AML-193 (cell line): ENCODE data around the gene SNX20.

Experiments
- DNase-seq, 2 experiments: peaks; one replicate each; lab custom pipeline; 2025; lab: John Stamatoyannopoulos, UW

SNX20 gene

GRCh38 chr16:50659806-50660205 is 21.3 kb downstream of the SNX20 start:
- DNase-seq: no peak

GRCh38 chr16:50657241-50657640 is 23.9 kb downstream of the SNX20 start:
- DNase-seq: no peak

DNA sequence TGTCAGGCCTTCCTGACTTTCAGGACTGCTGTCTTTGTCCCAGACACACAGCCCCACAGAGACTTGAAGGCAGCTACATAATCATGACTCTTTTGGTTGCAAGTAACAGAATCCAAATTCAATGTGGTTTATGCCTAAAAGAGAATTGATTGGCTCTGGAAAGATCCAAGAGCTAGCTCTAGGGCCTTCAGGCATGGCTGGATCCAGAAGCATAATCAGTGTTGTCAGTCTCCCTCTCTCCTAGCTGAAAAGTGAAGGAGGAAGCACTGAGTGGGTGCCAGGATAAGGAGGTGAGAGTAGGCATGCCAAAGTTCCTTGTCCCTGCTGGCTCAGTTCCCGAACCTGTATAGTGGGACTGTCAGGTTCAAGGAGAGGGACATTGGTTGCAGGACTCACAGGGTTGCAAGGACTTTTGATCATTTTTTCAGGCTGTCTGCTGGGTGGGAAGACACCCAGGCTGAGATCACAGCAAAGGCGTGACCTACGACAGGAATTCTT is 25.5 kb downstream of the SNX20 start:
- DNase-seq: no peak

- no peak for DNase-seq
Measured at GRCh38 chr16:50653633-50654519, 27.2 kb downstream of the SNX20 start.

GRCh38 chr16:50652836-50653425 is 28.2 kb downstream of the SNX20 start:
- no peak for DNase-seq

GRCh38 chr16:50651835-50652438 is 29.2 kb downstream of the SNX20 start:
- DNase-seq: no peak

- no peak for DNase-seq
Measured at GRCh38 chr16:50646345-50646744, 34.8 kb downstream of the SNX20 start.

- no peak for DNase-seq
Measured at GRCh38 chr16:50645563-50646220, 35.4 kb downstream of the SNX20 start.

- peak in 1 of 2 experiments; percentile 6 for DNase-seq
Measured at GRCh38 chr16:50644729-50645128, 36.4 kb downstream of the SNX20 start.

GRCh38 chr16:50644245-50644644 is 36.9 kb downstream of the SNX20 start:
- DNase-seq: no peak

GRCh38 chr16:50643192-50643591 is 37.9 kb downstream of the SNX20 start:
- DNase-seq: no peak

- no peak for DNase-seq
Measured at GRCh38 chr16:50642349-50642748, 38.8 kb downstream of the SNX20 start.

DNA sequence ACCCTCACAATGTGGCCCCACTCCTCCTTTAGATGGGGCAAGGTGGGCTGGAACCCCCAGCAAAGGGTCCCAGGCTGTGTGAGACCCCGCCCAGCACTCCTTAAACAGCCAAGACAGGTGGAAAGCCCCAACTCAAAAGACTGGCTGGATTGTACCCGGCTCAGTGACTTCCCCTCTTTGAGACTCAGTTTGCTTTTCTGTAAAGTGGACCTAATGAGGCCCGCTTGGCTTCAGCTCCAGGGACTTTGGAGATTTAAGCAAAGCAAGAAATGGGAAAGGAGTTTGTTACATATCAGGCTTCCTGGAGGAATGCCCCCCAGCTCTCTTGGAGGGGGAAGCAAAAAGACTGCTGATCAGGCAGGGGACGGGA is 39.3 kb downstream of the SNX20 start:
- DNase-seq: no peak

- DNase-seq: no peak
Measured at GRCh38 chr16:50640919-50641817, 39.9 kb downstream of the SNX20 start.

DNA sequence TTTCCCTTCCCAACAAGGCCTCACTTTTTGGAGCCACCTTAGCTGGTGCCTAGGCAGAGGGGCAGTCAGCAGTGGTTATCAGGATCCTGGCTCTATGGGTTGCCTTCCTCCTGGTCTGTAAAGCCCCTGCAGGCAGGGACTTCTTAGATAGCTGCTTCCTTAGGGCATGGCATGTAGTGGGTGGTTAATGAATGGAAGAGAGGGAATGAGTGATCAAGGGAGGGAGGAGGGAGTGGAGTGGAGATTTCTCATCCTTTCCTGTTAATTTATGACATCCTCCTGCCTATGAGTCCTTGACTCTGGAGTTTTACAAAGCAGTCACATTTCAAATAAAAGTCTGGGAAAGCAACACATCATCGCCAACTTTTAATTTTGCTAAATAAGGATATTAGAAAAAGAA is 40.7 kb downstream of the SNX20 start:
- no peak for DNase-seq

DNA sequence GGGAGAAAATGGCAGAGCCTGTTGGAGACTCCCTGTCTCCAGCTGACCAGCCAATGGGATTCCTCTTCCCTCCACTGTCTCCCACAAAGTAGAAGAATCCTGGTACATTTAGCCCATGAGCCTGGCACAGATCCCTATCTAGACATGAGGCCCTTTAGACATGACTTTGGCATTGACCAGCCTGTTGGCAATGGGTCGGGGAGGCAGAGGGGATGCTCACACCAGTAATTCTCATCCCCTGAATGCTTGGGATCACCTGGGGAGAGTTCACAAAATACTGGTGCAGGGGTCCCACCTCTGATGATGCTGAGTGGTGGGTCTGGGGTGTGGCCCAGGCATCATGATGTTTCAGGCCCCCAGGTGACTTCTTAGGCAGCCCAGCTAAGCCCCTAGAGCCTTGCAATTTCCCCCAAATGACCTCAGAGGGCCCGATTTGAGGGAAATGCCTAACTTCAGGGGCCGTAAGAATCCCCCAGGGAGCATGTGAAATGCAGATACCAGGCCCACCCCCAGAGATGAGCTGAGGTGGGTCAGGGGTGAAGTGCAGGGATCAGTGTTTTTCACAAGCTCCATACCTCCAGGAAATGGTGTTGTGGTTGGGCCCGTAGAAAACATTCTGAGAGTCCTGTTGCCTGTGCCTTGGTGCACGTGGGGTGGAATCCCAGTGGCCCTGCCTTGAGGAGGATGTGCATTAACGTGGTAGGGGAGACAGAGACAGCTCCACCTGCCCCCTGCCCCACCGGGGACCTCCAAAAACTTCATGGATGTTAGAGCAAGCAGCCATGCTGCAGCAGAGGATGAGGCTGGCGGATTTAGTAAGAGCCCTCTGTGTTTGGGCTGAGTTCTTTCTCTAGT is 42.1 kb downstream of the SNX20 start:
- DNase-seq: no peak

- DNase-seq: no peak
Measured at GRCh38 chr16:50637716-50638602, 43.2 kb downstream of the SNX20 start.

- DNase-seq: no peak
Measured at GRCh38 chr16:50636753-50637374, 44.2 kb downstream of the SNX20 start.
